Activated T-helper 1 cell treated with Interleukin-2 at 50 U/mL for 16 hours (primary cell): ENCODE data around the gene CRIM1.
"Not testable (repeated sequence)": the region's sequence is repeated elsewhere in the genome, so short reads cannot be mapped to it uniquely, and the experiment has no call there.

Source experiments
- DNase-seq: peaks from one replicate; pipeline ENCODE4 v3.0.0-alpha.2; 2020; ENCODE audit warnings: low read depth

Gene CRIM1

GRCh38 chr2:36355151-36355889, at the start of gene CRIM1:
Gene CRIM1, plus strand, starts transcription at chr2:36355778. Its CDS starts 515 bp downstream, at chr2:36356293.
- DNase-seq, result peak; percentile 26

GRCh38 chr2:36307441-36307840, 48.1 kb upstream of the CRIM1 start:
- DNase-seq, result no peak

- DNase-seq, result not testable (repeated sequence)
Measured at GRCh38 chr2:36310444-36310843, 45.1 kb upstream of the CRIM1 start.

- no peak for DNase-seq
Measured at GRCh38 chr2:36318547-36318946, 37.0 kb upstream of the CRIM1 start.

- no peak for DNase-seq
Measured at GRCh38 chr2:36322108-36322507, 33.5 kb upstream of the CRIM1 start.

GRCh38 chr2:36326286-36326685, 29.3 kb upstream of the CRIM1 start:
- DNase-seq, result no peak

- DNase-seq, result no peak
Measured at GRCh38 chr2:36329251-36329650, 26.3 kb upstream of the CRIM1 start.

GRCh38 chr2:36329746-36330472, 25.7 kb upstream of the CRIM1 start:
- DNase-seq, result no peak

- DNase-seq, result no peak
Measured at GRCh38 chr2:36330473-36331395, 24.8 kb upstream of the CRIM1 start.

GRCh38 chr2:36333350-36334012, 22.1 kb upstream of the CRIM1 start:
- no peak for DNase-seq

- DNase-seq, result no peak
Measured at GRCh38 chr2:36335597-36335996, 20.0 kb upstream of the CRIM1 start.

GRCh38 chr2:36336321-36336720, 19.3 kb upstream of the CRIM1 start:
- DNase-seq, result no peak

GRCh38 chr2:36337354-36337753, 18.2 kb upstream of the CRIM1 start:
- no peak for DNase-seq

GRCh38 chr2:36338124-36338826, 17.3 kb upstream of the CRIM1 start:
- no peak for DNase-seq

GRCh38 chr2:36338827-36339145, 16.8 kb upstream of the CRIM1 start:
- DNase-seq, result no peak

GRCh38 chr2:36339607-36340218, 15.9 kb upstream of the CRIM1 start:
- DNase-seq, result no peak

- no peak for DNase-seq
Measured at GRCh38 chr2:36343606-36344005, 12.0 kb upstream of the CRIM1 start.

GRCh38 chr2:36348721-36349120, 6.9 kb upstream of the CRIM1 start:
- no peak for DNase-seq

GRCh38 chr2:36351291-36351690, 4.3 kb upstream of the CRIM1 start:
- DNase-seq, result no peak

GRCh38 chr2:36351736-36352349, 3.7 kb upstream of the CRIM1 start:
- no peak for DNase-seq

- no peak for DNase-seq
Measured at GRCh38 chr2:36352701-36353100, 2.9 kb upstream of the CRIM1 start.
